ENCODE results near the gene SOX30.

Gene SOX30

GRCh38 chr5:157582731-157583620 is 69.3 kb downstream of the SOX30 start:
- Histone ChIP-seq H3K36me3 (no peaks in the 10 kb centered on the region), H3K9me3 (no peaks in the 10 kb centered on the region), H3K27ac (no peak overlapping the region), H3K27me3 (no peaks in the 10 kb centered on the region), H3K4me3 (ENCODE audit: low read depth in 1 of 2, low read length in 1 of 2) (no peak overlapping the region), H3K4me1 (ENCODE audit: control insufficient read depth in 1 of 2, insufficient read depth in 1 of 2, low read depth in 1 of 2, low read length in 1 of 2) (no peaks in the 10 kb centered on the region)
- TF ChIP-seq, protein P1, sequence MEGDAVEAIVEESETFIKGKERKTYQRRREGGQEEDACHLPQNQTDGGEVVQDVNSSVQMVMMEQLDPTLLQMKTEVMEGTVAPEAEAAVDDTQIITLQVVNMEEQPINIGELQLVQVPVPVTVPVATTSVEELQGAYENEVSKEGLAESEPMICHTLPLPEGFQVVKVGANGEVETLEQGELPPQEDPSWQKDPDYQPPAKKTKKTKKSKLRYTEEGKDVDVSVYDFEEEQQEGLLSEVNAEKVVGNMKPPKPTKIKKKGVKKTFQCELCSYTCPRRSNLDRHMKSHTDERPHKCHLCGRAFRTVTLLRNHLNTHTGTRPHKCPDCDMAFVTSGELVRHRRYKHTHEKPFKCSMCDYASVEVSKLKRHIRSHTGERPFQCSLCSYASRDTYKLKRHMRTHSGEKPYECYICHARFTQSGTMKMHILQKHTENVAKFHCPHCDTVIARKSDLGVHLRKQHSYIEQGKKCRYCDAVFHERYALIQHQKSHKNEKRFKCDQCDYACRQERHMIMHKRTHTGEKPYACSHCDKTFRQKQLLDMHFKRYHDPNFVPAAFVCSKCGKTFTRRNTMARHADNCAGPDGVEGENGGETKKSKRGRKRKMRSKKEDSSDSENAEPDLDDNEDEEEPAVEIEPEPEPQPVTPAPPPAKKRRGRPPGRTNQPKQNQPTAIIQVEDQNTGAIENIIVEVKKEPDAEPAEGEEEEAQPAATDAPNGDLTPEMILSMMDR (IDR thresholded peaks at IDR 0.05) = no peak

- no peaks in the 10 kb centered on the region for H3K27me3 ChIP-seq
- no peak overlapping the region for H3K4me3 ChIP-seq (ENCODE audit: low read depth in 1 of 2, low read length in 1 of 2)
- H3K4me1 ChIP-seq (ENCODE audit: control insufficient read depth in 1 of 2, insufficient read depth in 1 of 2, low read depth in 1 of 2, low read length in 1 of 2) = peaks cover 0 to 5% of the 10 kb centered on the region in 2 experiments
- H3K27ac ChIP-seq = no peak overlapping the region
- no peaks in the 10 kb centered on the region for H3K9me3 ChIP-seq
- TF ChIP-seq, protein P1 (IDR thresholded peaks at IDR 0.05) = no peak
- H3K36me3 ChIP-seq = no peaks in the 10 kb centered on the region
Observed at GRCh38 chr5:157581901-157582300, 70.3 kb downstream of the SOX30 start.

GRCh38 chr5:157578079-157578780 is 74.0 kb downstream of the SOX30 start:
- Histone ChIP-seq H3K9me3 (no peaks in the 10 kb centered on the region), H3K4me3 (ENCODE audit: low read depth in 1 of 2, low read length in 1 of 2) (no peak overlapping the region), H3K36me3 (no peaks in the 10 kb centered on the region), H3K4me1 (ENCODE audit: control insufficient read depth in 1 of 2, insufficient read depth in 1 of 2, low read depth in 1 of 2, low read length in 1 of 2) (peaks cover 27 to 34% of the 10 kb centered on the region in 2 experiments), H3K27ac (no peak overlapping the region), H3K27me3 (no peaks in the 10 kb centered on the region)
- TF ChIP-seq, protein P1 (IDR thresholded peaks at IDR 0.05) = no peak

- no peaks in the 10 kb centered on the region for H3K9me3 ChIP-seq
- TF ChIP-seq, protein P1 (IDR thresholded peaks at IDR 0.05) = no peak
- H3K27ac ChIP-seq = peak overlapping the region; percentile 34
- peak overlapping the region in 1 of 2 experiments; percentile 69 for H3K4me3 ChIP-seq (ENCODE audit: low read depth in 1 of 2, low read length in 1 of 2)
- H3K36me3 ChIP-seq = no peaks in the 10 kb centered on the region
- H3K27me3 ChIP-seq = no peaks in the 10 kb centered on the region
- H3K4me1 ChIP-seq (ENCODE audit: control insufficient read depth in 1 of 2, insufficient read depth in 1 of 2, low read depth in 1 of 2, low read length in 1 of 2) = peaks cover 43 to 49% of the 10 kb centered on the region in 2 experiments
Observed at GRCh38 chr5:157576678-157577077, 75.6 kb downstream of the SOX30 start.

All from neutrophil (primary cell).